ENCODE data around the gene OTUD5. TPM values are rescaled to one million over a fixed set of nuclear protein-coding genes. Genes with fewer than 3 reads are reported as not detected.
"Not testable (repeated sequence)": the region's sequence is repeated elsewhere in the genome, so short reads cannot be mapped to it uniquely, and the experiment has no call there.

The OTUD5 gene
- total and polyA plus RNA-seq, 2 of the 13 experiments (the other 11 are each of a cell fraction or from before 2014, with no cell fraction given) = 18.4 to 42.2 TPM

- in situ Hi-C loops (cut with HindIII; ENCODE audit: extremely low pct_ligation_motif_present, low pct_unique_long_range_greater_than_20kb); ATAC-seq; H3K4me1 ChIP-seq (ENCODE audit: insufficient read depth, low read length); H3K27me3 ChIP-seq (ENCODE audit: control insufficient read depth in 1 of 2, insufficient read depth in 2 of 2, low read length in 2 of 2); POLR2A ChIA-PET; CTCF ChIA-PET (ENCODE audit: low intra/inter-chr PET ratio, low total read pairs); DNase-seq (ENCODE audit: low spot score); H3K4me3 ChIP-seq (replicated peaks in 1 of 3; ENCODE audit: insufficient read depth in 1 of 3, low read depth in 2 of 3, low read length in 3 of 3); H3K9me3 ChIP-seq (ENCODE audit: low read length); H3K9ac ChIP-seq (ENCODE audit: insufficient read depth, low read depth, low read length); FAIRE-seq; intact Hi-C loops (cut with micrococcal nuclease; ENCODE audit: unreplicated experiment); H3K4me2 ChIP-seq (ENCODE audit: low read depth, low read length); H3K79me2 ChIP-seq (ENCODE audit: insufficient read depth, low read length); H3K27ac ChIP-seq (ENCODE audit: extremely low read length, insufficient read depth, low read length); BruUV-seq (replicated peaks); H4K20me1 ChIP-seq (ENCODE audit: insufficient read depth, low read length); H2AFZ ChIP-seq (ENCODE audit: low read length): not testable (repeated sequence)
- WGBS (ENCODE audit: low lambda C conversion rate) = 88% methylated on average over 10 of the region's 10 CpGs
- peaks cover 15 to 29% of the 10 kb centered on the region in 2 experiments; a peak in 4 of 5 replicates for H3K36me3 ChIP-seq (replicated peaks in 1 of 2; ENCODE audit: control insufficient read depth in 1 of 2, insufficient read depth in 2 of 2, low read length in 2 of 2)
These were observed 22.9 kb upstream of the OTUD5 start for GRCh38 chrX:48980341-48980740.

GRCh38 chrX:48978226-48978625, 20.8 kb upstream of the OTUD5 start:
- no TSS peak for BruUV-seq (replicated peaks)
- Histone ChIP-seq H4K20me1 (ENCODE audit: insufficient read depth, low read length) (no peaks in the 10 kb centered on the region), H3K4me2 (ENCODE audit: low read depth, low read length) (no peak overlapping the region), H3K4me1 (ENCODE audit: insufficient read depth, low read length) (no peaks in the 10 kb centered on the region), H3K36me3 (replicated peaks in 1 of 2; ENCODE audit: control insufficient read depth in 1 of 2, insufficient read depth in 2 of 2, low read length in 2 of 2) (peaks cover 13 to 25% of the 10 kb centered on the region in 2 experiments; a peak in 4 of 5 replicates), H3K4me3 (replicated peaks in 1 of 3; ENCODE audit: insufficient read depth in 1 of 3, low read depth in 2 of 3, low read length in 3 of 3) (no peak overlapping the region), H3K9me3 (ENCODE audit: low read length) (no peaks in the 10 kb centered on the region), H3K27me3 (ENCODE audit: control insufficient read depth in 1 of 2, insufficient read depth in 2 of 2, low read length in 2 of 2) (no peaks in the 10 kb centered on the region), H3K79me2 (ENCODE audit: insufficient read depth, low read length) (no peaks in the 10 kb centered on the region), H3K9ac (ENCODE audit: insufficient read depth, low read depth, low read length) (no peak overlapping the region), H3K27ac (ENCODE audit: extremely low read length, insufficient read depth, low read length) (no peak overlapping the region), H2AFZ (ENCODE audit: low read length) (no peak overlapping the region)
- FAIRE-seq = no peak
- intact Hi-C loops (cut with micrococcal nuclease; ENCODE audit: unreplicated experiment) (no loop called here), in situ Hi-C loops (cut with HindIII; ENCODE audit: extremely low pct_ligation_motif_present, low pct_unique_long_range_greater_than_20kb) (no loop called here)
- ChIA-PET CTCF (ENCODE audit: low intra/inter-chr PET ratio, low total read pairs) (no interaction called here), POLR2A (no interaction called here)
- ATAC-seq = no peak
- WGBS (ENCODE audit: low lambda C conversion rate) = 89% methylated on average over 3 of the region's 5 CpGs
- TF ChIP-seq RCOR2 (CRISPR knock-in tag; IDR thresholded peaks at IDR 0.05) = no peak
- DNase-seq (ENCODE audit: low spot score) = no peak

GRCh38 chrX:48976086-48976485, 18.7 kb upstream of the OTUD5 start:
- peaks cover 3 to 10% of the 10 kb centered on the region in 2 experiments; a peak in 4 of 5 replicates for H3K36me3 ChIP-seq (replicated peaks in 1 of 2; ENCODE audit: control insufficient read depth in 1 of 2, insufficient read depth in 2 of 2, low read length in 2 of 2)
- FAIRE-seq (no peak), DNase-seq (ENCODE audit: low spot score) (no peak), ATAC-seq (no peak)
- no TSS peak for BruUV-seq (replicated peaks)
- no peak overlapping the region for H3K4me2 ChIP-seq (ENCODE audit: low read depth, low read length)
- H3K9ac ChIP-seq (ENCODE audit: insufficient read depth, low read depth, low read length) = no peak overlapping the region
- no peaks in the 10 kb centered on the region for H3K9me3 ChIP-seq (ENCODE audit: low read length)
- no peaks in the 10 kb centered on the region for H3K27me3 ChIP-seq (ENCODE audit: control insufficient read depth in 1 of 2, insufficient read depth in 2 of 2, low read length in 2 of 2)
- H4K20me1 ChIP-seq (ENCODE audit: insufficient read depth, low read length) = no peaks in the 10 kb centered on the region
- in situ Hi-C loops (cut with HindIII; ENCODE audit: extremely low pct_ligation_motif_present, low pct_unique_long_range_greater_than_20kb) = no loop called here
- intact Hi-C loops (cut with micrococcal nuclease; ENCODE audit: unreplicated experiment) = no loop called here
- ChIA-PET CTCF (ENCODE audit: low intra/inter-chr PET ratio, low total read pairs) (no interaction called here), POLR2A (no interaction called here)
- no peak overlapping the region for H3K4me3 ChIP-seq (replicated peaks in 1 of 3; ENCODE audit: insufficient read depth in 1 of 3, low read depth in 2 of 3, low read length in 3 of 3)
- no CpG with 5 or more reads among the region's 6 CpGs for WGBS (ENCODE audit: low lambda C conversion rate)
- H3K79me2 ChIP-seq (ENCODE audit: insufficient read depth, low read length) = no peaks in the 10 kb centered on the region
- peaks cover 11% of the 10 kb centered on the region for H3K4me1 ChIP-seq (ENCODE audit: insufficient read depth, low read length)
- H3K27ac ChIP-seq (ENCODE audit: extremely low read length, insufficient read depth, low read length) = no peak overlapping the region
- H2AFZ ChIP-seq (ENCODE audit: low read length) = no peak overlapping the region
- TF ChIP-seq ZSCAN5A (CRISPR knock-in tag; IDR thresholded peaks at IDR 0.05; ENCODE audit: borderline replicate concordance) (no peak), FLYWCH1 (CRISPR knock-in tag; IDR thresholded peaks at IDR 0.05) (no peak), ZNF580 (CRISPR knock-in tag; IDR thresholded peaks at IDR 0.05; ENCODE audit: borderline replicate concordance, low read depth) (no peak), ZNF570 (CRISPR knock-in tag; IDR thresholded peaks at IDR 0.05; ENCODE audit: borderline replicate concordance) (no peak), NR2F2 (IDR thresholded peaks at IDR 0.05; ENCODE audit: borderline replicate concordance, low read depth) (no peak), REPIN1 (CRISPR knock-in tag; IDR thresholded peaks at IDR 0.05; ENCODE audit: borderline replicate concordance, low read depth) (no peak), TBX3 (IDR thresholded peaks at IDR 0.05; ENCODE audit: borderline replicate concordance) (no peak), ZNF781 (CRISPR knock-in tag; IDR thresholded peaks at IDR 0.05; ENCODE audit: borderline replicate concordance, not compliant biosample characterization) (no peak), SP4 (CRISPR knock-in tag; IDR thresholded peaks at IDR 0.05) (no peak), U2AF2 (IDR thresholded peaks at IDR 0.05; ENCODE audit: low read depth, low read length) (no peak), PCBP1 (IDR thresholded peaks at IDR 0.05; ENCODE audit: borderline replicate concordance, low read depth, low read length) (no peak)
